Urinary bladder (tissue), 4 donors: ENCODE results near the gene TMEM38A. TPM values are rescaled to one million over a fixed set of nuclear protein-coding genes. Genes with fewer than 3 reads are reported as not detected.
"Not testable (repeated sequence)": the region's sequence is repeated elsewhere in the genome, so short reads cannot be mapped to it uniquely, and the experiment has no call there.

ENCODE experiments used
- DNase-seq: peaks from one replicate; pipeline ENCODE4 v3.0.0-alpha.2; 2015; ENCODE audit errors: extremely low spot score
- H3K27ac ChIP-seq: one replicate; pipeline ENCODE4 v1.5.1; 2013; ENCODE audit warnings: low read depth, mild to moderate bottlenecking, moderate library complexity
- H3K36me3 ChIP-seq: one replicate; pipeline ENCODE4 v1.6.1; 2013; ENCODE audit warnings: mild to moderate bottlenecking, moderate library complexity; ENCODE audit not compliant: insufficient read depth
- H3K4me1 ChIP-seq: one replicate; pipeline ENCODE4 v1.6.1; 2013; ENCODE audit warnings: mild to moderate bottlenecking, moderate library complexity; ENCODE audit not compliant: insufficient read depth
- H3K4me3 ChIP-seq: one replicate; pipeline ENCODE4 v1.5.1; 2013; ENCODE audit warnings: low read depth, low read length
- WGBS: extraction: QIAGEN DNeasy Blood & Tissue Kit; methylation state at CpG from one replicate; pipeline ENCODE4 v1.1.7; 2013; 5-methylcytosine and 5-hydroxymethylcytosine counted together
- polyA plus RNA-seq: library from polyadenylated mRNA; stranded (reverse); fragments of 200-250 nt; gene quantifications from one replicate; pipeline ENCODE4 v1.2.3, GENCODE V29; 2013
- small RNA-seq: library from RNA; depleted of rRNA; stranded (forward); fragments of <200 nt; gene quantifications from one replicate; pipeline ENCODE3, GENCODE V24; 2014
- total RNA-seq: library from RNA; depleted of rRNA; stranded (reverse); fragments of >200 nt; gene quantifications from one replicate; pipeline ENCODE4 v1.2.3, GENCODE V29; 2014
- donor health status: healthy with polysubstance abuse.
- donor health status: healthy.

TMEM38A gene
- total and polyA plus RNA-seq, 2 donors = 4.2 to 8.0 TPM

- not testable (repeated sequence) for H3K4me1 ChIP-seq, DNase-seq, H3K4me3 ChIP-seq, H3K27ac ChIP-seq, H3K36me3 ChIP-seq
- WGBS = 76% methylated on average over 9 of the region's 9 CpGs
These were observed 51.4 kb downstream of the TMEM38A start for GRCh38 chr19:16712295-16712694.

- Histone ChIP-seq H3K4me3 (no peak overlapping the region), H3K4me1 (no peaks in the 10 kb centered on the region), H3K27ac (no peak overlapping the region), H3K36me3 (no peaks in the 10 kb centered on the region)
- no peak for DNase-seq
- 21% methylated on average over 14 of the region's 14 CpGs for WGBS
These were observed 53.9 kb downstream of the TMEM38A start for GRCh38 chr19:16714702-16715287.

- WGBS = 73% methylated on average over 3 of the region's 3 CpGs
- no peak overlapping the region for H3K4me3 ChIP-seq
- H3K27ac ChIP-seq = no peak overlapping the region
- H3K36me3 ChIP-seq = no peaks in the 10 kb centered on the region
- H3K4me1 ChIP-seq = no peaks in the 10 kb centered on the region
- DNase-seq = no peak
These were observed 54.7 kb downstream of the TMEM38A start for GRCh38 chr19:16715611-16716010.

- no peak overlapping the region for H3K4me3 ChIP-seq
- 70% methylated on average over 7 of the region's 7 CpGs for WGBS
- no peaks in the 10 kb centered on the region for H3K4me1 ChIP-seq
- DNase-seq = no peak
- no peak overlapping the region for H3K27ac ChIP-seq
- no peaks in the 10 kb centered on the region for H3K36me3 ChIP-seq
These were observed 60.1 kb downstream of the TMEM38A start for GRCh38 chr19:16721051-16721450.

GRCh38 chr19:16722591-16722990 lies 61.7 kb downstream of the TMEM38A start:
- Histone ChIP-seq H3K4me3 (no peak overlapping the region), H3K36me3 (no peaks in the 10 kb centered on the region), H3K27ac (no peak overlapping the region), H3K4me1 (no peaks in the 10 kb centered on the region)
- 59% methylated on average over 3 of the region's 3 CpGs for WGBS
- no peak for DNase-seq

GRCh38 chr19:16726916-16727315 lies 66.0 kb downstream of the TMEM38A start:
- no peak for DNase-seq
- Histone ChIP-seq H3K4me3 (no peak overlapping the region), H3K4me1 (no peaks in the 10 kb centered on the region), H3K36me3 (no peaks in the 10 kb centered on the region), H3K27ac (no peak overlapping the region)
- 85% methylated on average over 11 of the region's 11 CpGs for WGBS

- WGBS = 87% methylated on average over 4 of the region's 4 CpGs
- H3K4me1 ChIP-seq = not testable (repeated sequence)
These were observed 74.8 kb downstream of the TMEM38A start for GRCh38 chr19:16735650-16736266.

GRCh38 chr19:16736709-16737108 lies 75.8 kb downstream of the TMEM38A start:
- no peaks in the 10 kb centered on the region for H3K36me3 ChIP-seq
- H3K27ac ChIP-seq = no peak overlapping the region
- no peak overlapping the region for H3K4me3 ChIP-seq
- WGBS = 74% methylated on average over 3 of the region's 3 CpGs
- no peaks in the 10 kb centered on the region for H3K4me1 ChIP-seq
- DNase-seq = no peak

More at GRCh38 chr19:16735650-16736266, 74.8 kb downstream of the TMEM38A start:
- not testable (repeated sequence) for H3K36me3 ChIP-seq, DNase-seq, H3K4me3 ChIP-seq, H3K27ac ChIP-seq

GRCh38 chr19:16737911-16738310 lies 77.0 kb downstream of the TMEM38A start:
- H3K4me3 ChIP-seq = no peak overlapping the region
- no peaks in the 10 kb centered on the region for H3K4me1 ChIP-seq
- DNase-seq = no peak
- 43% methylated on average over 4 of the region's 4 CpGs for WGBS
- no peaks in the 10 kb centered on the region for H3K36me3 ChIP-seq
- H3K27ac ChIP-seq = no peak overlapping the region

- 34% methylated on average over 3 of the region's 3 CpGs for WGBS
These were observed 78.6 kb downstream of the TMEM38A start for GRCh38 chr19:16739546-16739945.

More at GRCh38 chr19:16739546-16739945, 78.6 kb downstream of the TMEM38A start:
- no peak overlapping the region for H3K4me3 ChIP-seq
- no peak for DNase-seq
- no peak overlapping the region for H3K27ac ChIP-seq
- H3K4me1 ChIP-seq = no peaks in the 10 kb centered on the region
- no peaks in the 10 kb centered on the region for H3K36me3 ChIP-seq

Small RNA genes lying within 50 kb of the gene (small RNA-seq; reads per million reads assigned to genes)
- gene AC008737.2 = not detected

Other genes starting within 250 kb of the TMEM38A start
- gene EPS15L1, start 189.2 kb upstream of the TMEM38A start, total RNA-seq = 18.6 TPM
- 28.3 TPM for gene EPS15L1, start 189.2 kb upstream of the TMEM38A start, polyA plus RNA-seq
- not detected for gene CALR3, start 165.0 kb upstream of the TMEM38A start, total RNA-seq
- gene CALR3, start 165.0 kb upstream of the TMEM38A start, polyA plus RNA-seq = not detected
- 4.7 TPM for gene C19orf44, start 164.7 kb upstream of the TMEM38A start, total RNA-seq
- gene C19orf44, start 164.7 kb upstream of the TMEM38A start, polyA plus RNA-seq = 6.2 TPM
- gene CHERP, start 118.7 kb upstream of the TMEM38A start, total RNA-seq = 12.8 TPM
- gene CHERP, start 118.7 kb upstream of the TMEM38A start, polyA plus RNA-seq = 27.2 TPM
- 18.9 TPM for gene SLC35E1, start 88.7 kb upstream of the TMEM38A start, total RNA-seq
- 22.8 TPM for gene SLC35E1, start 88.7 kb upstream of the TMEM38A start, polyA plus RNA-seq
- 3.5 TPM for gene MED26, start 32.9 kb upstream of the TMEM38A start, total RNA-seq
- 7.6 TPM for gene MED26, start 32.9 kb upstream of the TMEM38A start, polyA plus RNA-seq
- 73.8 TPM for gene SMIM7, start 995 bp upstream of the TMEM38A start, total RNA-seq
- 84.3 TPM for gene SMIM7, start 995 bp upstream of the TMEM38A start, polyA plus RNA-seq
- gene NWD1, start 58.7 kb downstream of the TMEM38A start, total RNA-seq = 0.74 TPM
- gene NWD1, start 58.7 kb downstream of the TMEM38A start, polyA plus RNA-seq = 0.14 TPM
- 32.9 TPM for gene SIN3B, start 168.3 kb downstream of the TMEM38A start, total RNA-seq
- 33.3 TPM for gene SIN3B, start 168.3 kb downstream of the TMEM38A start, polyA plus RNA-seq
- gene F2RL3, start 227.9 kb downstream of the TMEM38A start, total RNA-seq = 0.63 TPM
- gene F2RL3, start 227.9 kb downstream of the TMEM38A start, polyA plus RNA-seq = 5.4 TPM